Measurements from ENCODE around the gene COX4I2.
"Not testable (repeated sequence)": the region's sequence is repeated elsewhere in the genome, so short reads cannot be mapped to it uniquely, and the experiment has no call there.

The COX4I2 gene

DNA sequence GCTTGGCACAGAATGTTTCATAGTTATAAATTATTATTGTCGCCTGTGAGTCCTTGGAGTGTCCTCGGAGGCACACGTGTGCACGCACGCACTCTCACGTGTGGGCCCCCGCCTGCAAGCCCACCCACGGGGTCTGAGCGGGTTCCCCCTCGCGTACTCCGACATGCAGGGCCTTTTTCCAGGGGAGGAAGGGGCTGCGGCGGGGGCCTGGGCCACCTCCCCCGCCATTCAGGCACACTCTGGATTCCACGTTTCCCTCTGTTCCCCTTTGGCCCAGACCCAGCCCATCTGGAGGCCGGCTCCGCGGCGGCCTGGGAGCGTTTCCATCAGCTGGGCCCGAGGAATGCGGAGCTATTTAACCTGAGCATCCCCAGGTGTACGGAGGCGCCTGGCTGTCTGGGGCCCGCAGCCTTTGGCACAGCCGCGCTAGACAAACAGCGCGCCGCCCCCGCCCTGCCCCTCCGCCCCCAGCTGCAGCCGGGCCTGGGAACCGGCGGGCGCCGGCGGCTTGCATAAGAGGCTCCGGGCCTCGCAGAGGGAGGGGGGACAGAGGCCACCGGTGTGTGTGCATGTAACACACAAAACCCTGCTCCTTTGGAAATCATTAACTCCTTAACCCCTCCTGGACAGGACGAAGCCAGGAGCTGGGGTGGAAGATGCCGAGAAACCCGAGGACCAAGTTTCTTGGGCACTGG is 29.3 kb upstream of the COX4I2 start:
- peak; percentile 68 for DNase-seq

DNA sequence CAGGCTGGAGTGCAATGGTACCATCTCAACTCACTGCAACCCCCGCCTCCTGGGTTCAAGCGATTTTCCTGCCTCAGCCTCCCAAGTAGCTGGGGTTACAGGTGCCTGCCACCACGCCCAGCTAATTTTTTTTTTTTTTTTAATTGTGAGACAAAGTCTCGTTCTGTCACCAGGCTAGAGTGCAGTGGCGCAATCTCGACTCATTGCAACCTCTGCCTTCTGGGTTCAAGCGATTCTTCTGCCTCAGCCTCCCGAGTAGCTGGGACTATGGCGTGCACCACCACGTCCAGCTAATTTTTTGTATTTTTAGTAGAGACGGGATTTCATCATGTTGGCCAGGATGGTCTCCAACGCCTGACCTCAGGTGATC is 25.5 kb upstream of the COX4I2 start:
- not testable (repeated sequence) for DNase-seq

DNA sequence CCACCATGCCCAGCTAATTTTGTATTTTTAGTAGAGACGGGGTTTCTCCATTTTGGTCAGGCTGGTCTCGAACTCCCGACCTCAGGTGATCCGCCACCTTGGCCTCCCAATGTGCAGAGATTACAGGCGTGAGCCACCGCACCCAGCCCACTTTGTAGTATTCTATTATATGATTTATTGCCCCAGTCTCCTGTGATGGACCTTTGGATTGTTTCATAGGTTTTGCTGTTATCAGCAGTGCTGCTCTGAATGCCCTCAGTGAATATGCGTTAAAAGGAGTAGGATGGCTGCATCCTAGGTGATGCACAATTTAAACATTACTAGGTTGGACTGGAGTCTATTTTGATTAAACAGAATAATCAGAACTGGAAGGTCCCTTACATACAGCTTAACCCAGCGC is 22.3 kb upstream of the COX4I2 start:
- DNase-seq, result no peak

DNA sequence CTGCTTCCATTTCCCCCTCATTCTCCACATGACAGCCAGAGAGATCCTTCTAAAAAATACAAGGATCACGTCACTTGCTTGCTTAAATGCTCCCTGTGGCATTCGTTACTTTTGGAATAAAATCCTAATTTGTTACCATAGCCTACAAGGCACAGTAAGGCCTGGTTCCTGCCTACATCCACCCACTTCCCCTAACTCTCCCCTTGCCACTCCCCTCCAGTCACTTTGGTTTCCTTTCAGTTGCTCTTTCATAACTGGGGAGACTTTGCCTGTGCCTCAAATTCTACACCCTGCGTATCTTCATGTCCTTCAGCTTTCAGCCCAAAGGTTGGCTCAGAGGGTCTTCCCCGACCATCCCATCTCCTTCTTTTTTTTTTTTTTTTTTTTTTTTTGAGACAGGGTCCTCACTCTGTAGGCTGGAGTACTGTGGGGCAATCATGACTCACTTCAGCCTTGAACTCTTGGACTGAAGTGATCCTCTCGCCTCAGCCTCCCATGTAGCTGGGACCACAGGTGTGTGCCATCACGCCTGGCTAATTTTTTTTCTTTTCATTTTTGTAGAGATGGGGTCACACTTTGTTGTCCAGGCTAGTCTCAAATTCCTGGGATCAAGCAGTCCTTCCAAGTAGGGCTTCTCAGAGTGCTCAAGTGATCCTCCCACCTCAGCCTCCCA is 20.1 kb upstream of the COX4I2 start:
- peak; percentile 86 for DNase-seq

DNA sequence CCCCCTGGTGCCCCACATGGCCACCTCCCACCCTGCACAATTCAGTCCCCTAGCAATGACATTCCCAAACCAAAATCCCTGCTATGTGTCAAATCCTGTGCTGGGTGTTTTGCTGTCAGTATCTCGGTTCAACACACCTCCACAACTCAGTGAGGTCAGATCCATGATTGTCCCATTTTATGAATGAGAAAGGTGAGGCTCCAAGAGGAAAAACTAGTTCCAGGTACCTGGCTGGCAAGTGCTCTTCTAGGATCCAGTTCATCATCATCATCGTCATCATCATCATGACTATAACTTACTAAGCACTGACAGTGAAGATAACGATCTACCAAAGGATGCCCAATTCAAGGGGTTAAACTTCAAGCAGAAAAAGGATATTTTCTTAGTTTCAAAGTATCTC is 17.5 kb upstream of the COX4I2 start:
- DNase-seq, result no peak

DNA sequence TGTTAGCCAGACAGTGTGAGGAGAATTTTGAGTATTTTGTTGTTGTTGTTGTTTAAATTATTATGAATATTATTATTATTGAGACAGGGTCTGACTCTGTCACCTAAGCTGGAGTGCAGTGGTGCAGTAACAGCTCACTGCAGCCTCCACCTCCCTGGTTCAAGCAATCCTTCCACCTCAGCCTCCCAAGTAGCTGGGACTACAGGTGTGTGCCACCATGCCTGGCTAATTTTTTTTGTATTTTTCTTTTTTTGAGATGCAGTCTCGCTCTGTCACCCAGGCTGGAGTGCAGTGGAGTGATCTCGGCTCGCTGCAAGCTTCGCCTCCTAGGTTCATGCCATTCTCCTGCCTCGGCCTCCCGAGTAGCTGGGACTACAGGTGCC is 14.6 kb upstream of the COX4I2 start:
- not testable (repeated sequence) for DNase-seq

DNA sequence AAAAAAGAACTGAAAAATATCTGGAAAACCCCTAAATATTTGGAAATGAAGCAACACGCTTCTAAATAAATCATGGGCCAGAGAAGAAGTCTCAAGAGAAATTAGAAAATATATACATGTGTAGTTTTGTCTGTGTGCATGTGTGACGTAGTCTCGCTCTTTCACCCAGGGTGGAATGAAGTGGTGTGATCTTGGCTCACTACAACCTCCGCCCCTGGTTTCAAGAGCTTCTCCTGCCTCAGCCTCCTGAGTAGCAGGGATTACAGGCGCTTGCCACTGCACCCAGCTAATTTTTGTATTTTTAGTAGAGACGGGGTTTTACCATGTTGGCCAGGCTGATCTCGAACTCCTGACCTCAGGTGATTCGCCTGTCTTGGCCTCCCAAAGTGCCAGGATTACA is 11.2 kb upstream of the COX4I2 start:
- DNase-seq, result not testable (repeated sequence)

DNA sequence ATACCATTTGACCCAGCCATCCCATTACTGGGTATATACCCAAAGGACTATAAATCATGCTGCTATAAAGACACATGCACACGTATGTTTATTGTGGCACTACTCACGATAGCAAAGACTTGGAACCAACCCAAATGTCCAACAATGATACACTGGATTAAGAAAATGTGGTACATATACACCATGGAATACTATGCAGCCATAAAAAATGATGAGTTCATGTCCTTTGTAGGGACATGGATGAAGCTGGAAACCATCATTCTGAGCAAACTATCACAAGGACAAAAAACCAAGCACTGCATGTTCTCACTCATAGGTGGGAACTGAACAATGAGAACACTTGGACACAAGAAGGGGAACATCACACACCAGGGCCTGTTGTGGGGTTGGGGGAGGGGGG is 9.7 kb upstream of the COX4I2 start:
- not testable (repeated sequence) for DNase-seq

DNA sequence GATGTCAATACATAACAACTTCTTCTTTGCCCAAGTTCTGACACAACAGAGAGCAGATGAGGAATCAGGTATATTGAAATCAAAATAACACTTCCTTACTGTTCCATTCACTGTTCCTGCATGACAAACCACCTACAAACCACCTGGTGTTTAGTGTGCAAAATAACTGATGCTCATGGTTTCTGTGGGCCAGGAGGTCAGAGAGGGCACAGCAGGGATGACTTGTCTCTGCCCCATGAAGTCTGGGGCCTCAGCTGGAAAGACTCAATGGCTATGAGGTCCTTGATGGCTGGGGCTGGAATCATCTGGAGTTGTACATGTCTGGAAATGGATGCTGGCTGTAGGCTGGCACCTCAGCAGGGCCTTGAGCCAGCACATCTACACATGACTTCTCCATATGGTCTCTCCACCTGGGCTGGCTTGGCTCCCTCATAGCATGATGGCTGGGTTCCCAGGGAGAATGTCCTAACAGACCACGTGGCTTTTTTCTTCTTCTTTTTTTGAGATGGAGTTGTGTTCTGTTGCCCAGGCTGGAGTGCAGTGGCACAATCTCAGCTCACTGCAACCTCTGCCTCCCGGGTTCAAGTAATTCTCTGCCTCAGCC is 7.4 kb upstream of the COX4I2 start:
- no peak for DNase-seq

DNA sequence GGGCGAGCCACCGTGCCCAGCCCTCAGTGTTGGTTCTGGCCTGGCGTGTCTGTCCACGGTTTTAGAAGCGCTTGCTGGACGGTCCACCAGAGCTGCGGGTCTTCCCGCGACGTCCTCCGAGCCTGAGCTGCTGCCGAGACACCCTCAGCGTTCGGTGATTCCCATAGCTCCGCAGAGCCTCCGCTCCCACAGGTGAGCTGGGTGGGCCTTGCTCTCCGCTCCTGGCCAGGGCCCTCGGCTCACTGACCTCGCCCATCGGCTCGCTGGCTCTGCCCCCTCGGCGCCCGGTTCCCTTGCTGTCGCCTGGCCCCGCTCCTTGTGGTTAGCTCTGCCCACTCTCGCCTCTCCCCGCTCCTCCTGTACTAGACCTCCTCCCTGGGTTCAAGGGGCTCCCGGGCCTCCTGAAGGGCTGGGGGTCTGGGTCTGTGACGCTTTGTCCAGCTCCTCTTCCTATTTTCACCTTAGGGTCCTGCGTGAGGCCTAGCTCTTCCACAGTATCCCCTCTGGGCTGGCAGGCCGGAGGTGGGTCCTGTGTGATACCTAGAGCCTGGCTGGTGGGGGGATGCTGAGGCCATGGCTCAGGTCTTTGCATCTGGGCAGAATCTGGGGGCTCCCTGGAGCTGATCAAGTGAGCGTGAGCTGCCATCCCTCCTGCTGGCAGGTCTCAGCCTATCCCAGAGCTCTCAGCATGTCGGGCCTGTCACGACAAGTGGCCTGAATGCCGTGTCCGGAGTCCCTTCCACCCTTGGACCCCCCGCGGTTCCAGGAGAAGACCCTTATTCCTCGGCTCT is 5.0 kb upstream of the COX4I2 start:
- no peak for DNase-seq

DNA sequence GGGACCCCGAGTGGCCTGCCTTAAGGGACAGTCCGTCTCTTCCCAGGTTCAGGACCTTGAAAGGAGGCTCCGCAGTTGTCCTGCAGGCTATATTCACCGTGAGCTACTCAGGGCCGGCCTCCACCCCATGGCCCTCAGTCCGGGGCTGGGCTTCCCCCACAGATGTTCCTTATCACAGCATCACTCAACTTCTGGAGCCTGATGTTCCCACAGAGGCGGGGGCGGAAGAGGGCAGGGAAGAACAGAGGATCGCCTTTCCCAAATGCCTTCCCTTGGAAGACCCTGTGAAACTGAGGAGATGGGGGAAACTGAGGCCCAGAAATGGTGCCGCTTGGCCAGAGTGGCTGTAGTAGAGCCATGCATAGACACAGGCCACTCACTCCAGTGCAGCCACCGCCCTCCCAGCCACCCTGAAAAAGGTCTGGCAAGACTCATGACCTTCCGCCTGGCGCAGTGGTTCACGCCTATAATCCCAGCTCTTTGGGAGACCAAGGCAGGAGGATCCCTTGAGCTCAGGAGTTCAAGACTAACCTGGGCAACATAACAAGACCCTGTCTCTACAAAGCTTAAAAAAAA is 4.3 kb upstream of the COX4I2 start:
- DNase-seq, result no peak

DNA sequence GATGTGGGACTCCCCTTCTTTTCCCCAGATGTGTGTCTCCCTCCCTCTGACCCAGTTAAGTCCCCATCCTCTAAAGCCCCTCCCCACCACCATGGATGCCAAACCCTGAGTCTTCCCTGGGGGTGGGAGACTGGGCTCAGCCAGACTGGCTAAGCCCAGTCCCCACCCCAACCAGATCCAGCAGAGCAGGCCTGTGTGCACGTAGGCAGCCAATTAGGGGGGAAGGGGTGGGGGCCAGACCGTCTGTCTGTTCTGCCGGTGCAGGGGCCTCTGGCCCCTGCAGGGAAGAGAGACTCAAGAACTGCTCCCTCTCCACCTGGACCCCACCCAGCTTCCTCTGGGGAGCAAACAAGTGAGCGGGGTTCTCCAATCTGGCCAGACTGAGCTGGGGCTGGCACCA is 605 bp downstream of the COX4I2 start:
- DNase-seq, result no peak

DNA sequence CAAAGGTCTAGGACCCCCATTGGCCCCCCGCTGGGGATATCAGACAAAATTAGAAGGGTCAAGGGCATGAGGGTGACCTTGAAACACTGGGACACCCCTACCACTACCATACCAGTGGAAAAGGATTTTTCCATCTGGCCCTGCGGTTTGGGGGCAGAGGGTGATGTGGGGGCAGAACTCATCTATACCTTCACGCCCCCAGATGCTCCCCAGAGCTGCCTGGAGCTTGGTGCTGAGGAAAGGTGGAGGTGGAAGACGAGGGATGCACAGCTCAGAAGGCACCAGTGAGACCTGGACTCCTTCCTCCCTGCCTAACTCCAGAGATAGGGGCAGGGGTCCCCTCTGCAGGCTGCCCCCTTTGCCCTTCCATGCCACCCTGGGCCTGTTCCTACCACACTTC is 1.1 kb downstream of the COX4I2 start:
- no peak for DNase-seq

DNA sequence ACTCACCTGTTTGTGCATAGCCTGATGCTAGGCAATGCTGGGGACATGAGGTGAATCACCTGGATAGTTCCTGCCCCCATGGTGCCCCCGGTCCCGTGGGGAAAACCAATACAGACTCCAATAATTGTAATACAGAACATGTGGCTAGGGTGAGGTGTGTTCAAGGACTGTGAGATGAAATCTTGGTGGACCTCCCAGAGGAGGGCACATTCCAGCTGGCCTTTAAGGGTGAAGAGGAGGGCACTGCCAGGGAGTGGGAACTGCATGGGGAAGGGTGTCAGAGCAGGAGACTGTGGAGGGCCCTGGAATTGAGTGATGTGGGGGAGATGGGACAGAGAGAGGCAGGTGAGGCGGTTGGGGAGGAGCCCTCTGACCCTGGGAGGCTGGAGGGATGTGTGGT is 2.5 kb downstream of the COX4I2 start:
- no peak for DNase-seq

DNA sequence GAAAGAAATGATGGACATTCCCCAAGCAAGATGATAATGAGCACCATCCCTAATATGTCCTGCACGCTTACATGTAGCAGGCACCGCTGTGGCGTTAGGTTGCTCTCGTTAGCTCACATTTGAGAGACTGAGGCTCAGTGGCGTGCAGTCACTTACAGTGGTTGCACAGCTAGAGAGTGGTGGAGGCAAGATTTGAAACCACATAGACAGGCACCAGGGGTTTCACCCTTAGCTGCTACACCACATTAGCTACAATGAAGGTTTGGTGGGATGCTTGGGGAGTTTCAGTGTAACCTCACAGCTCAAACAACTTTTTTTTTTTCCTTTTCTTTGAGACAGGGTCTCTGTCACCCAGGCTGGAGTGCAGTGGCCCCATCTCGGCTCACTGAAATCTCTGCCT is 3.7 kb downstream of the COX4I2 start:
- no peak for DNase-seq

DNA sequence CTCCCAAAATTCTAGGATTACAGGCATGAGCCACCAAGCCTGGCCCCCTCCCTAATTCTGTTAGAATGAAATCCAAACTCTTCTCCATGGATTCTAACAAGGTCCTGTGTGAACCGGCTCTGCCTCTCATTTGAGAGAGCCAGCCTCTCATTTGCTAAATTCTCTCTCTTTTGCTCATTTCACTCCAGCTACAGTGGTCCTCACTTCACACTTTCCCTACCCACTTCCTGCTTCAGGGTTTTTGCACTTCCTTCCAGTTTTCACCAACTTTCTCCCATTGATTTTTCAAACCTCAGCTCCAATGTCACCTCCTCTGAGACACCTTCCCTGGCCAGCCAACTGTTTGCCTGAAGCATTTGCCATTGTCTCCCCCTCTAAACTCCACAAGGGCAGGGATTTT is 5.1 kb downstream of the COX4I2 start:
- no peak for DNase-seq

DNA sequence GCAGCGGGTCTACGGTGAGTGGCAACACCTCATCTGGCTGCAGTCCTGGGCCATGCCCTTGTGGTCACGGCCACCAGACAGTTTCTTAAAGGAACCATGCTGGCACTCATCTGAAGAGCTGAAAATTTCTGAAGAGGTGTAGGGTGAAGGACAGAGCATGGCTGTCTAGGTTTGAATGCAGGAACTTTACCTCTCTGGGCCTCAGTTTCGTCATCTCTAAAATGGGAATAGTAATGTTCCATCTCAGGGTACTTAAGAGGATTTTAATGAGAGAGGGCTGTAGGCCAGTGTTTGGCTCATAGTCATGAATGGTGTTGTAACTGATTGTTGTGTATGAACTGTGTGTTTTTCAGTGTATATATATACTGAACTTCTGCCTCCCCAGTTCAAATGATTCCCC is 5.8 kb downstream of the COX4I2 start:
- no peak for DNase-seq

DNA sequence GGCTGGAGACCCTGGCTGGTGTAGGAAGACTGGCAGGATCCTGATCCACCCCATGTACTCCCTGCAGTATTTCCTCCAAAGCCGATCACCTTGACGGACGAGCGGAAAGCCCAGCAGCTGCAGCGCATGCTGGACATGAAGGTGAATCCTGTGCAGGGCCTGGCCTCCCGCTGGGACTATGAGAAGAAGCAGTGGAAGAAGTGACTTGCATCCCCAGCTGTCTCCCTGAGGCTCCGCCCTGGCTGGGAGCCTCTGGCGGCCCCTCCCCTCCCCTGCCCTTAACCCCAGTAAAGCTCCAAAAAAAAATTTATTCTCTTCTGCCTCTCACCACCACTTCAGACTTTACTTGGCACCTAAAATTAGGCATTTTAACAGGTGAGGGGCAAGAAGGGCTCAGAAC is 7.0 kb downstream of the COX4I2 start:
- DNase-seq, result no peak

DNA sequence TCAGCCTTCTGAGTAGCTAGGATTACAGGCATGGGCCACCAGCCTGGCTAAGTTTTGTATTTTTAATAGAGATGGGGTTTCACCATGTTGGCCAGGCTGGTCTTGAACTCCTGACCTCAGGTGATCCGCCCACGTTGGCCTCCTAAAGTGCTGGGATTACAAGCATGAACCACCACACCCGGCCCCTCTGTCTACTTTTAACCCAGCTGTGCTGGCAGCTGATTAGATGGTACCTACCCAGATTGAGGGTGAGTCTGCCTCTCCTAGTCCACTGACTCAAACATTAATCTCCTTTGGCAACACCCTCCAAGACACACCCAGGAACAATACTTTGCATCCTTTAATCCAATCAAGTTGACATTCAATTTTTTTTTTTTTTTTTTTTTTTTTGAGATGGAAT is 10.4 kb downstream of the COX4I2 start:
- peak; percentile 39 for DNase-seq

DNA sequence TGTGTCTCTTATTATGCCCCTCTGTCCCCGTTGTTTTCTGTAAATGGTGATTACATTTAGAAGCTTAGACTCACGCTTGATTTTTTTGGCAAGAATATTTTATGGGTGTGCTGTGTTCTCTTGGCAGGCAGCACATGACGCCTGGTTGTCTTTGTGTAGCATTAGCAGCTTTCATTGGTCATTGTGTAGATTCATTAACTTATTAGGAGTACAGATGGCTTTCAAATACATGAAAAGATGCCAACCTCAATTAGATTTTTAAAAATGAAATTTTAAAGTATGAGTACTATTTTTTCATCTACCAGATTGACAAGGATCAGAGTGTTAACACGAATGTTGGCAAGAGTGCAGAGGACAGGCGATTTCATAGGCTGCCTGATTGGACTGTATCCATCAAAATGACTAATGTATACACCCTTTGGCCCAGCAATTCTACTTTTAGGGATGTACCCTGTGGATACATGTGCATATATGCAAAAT is 15.2 kb downstream of the COX4I2 start:
- no peak for DNase-seq

DNA sequence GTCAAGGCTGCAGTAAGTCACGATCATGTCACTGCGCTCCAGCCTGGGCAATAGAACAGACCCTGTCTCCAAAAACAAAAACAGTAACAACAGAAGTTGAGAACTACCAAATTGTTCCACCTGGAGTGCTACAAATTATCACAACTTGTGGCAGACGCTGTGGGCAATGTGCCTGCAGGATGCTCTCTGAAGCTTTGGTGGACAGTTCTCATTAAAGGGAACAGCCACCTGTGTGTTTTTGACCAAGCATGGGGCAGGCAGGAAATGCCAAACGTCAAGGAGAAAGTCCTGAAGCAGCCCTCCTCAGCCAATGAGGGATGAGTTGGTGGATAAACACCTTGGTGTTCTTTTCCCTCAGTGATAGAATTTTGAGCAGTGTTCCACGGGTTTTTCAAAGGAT is 15.8 kb downstream of the COX4I2 start:
- DNase-seq, result no peak

DNA sequence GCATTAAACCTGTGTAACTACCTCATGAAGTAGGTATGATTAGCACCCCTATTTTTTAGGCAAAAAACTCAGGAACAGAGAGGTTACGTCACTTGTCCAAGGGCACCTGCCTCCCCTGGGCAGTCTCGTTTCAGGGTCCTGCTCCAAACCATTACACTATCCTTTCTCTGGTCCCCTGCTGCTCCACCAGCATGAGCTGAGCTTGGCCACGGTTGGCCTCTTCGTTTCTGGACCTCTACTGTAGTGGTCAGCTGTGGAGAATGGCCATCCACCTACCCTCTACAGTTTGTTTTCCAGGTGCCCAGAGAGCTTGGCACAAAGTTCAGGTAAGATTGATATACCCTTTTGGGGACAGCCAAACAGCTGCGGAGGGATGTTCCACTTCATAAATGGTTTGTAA is 16.8 kb downstream of the COX4I2 start:
- DNase-seq, result no peak
